G401.6 (cell line): Measurements from ENCODE around the gene CHPF.

Experiments
- FAIRE-seq: peaks from 2 replicates; lab custom pipeline; 2012; peaks lifted over from hg19 to GRCh38; lab: Jason Lieb, UNC

CHPF gene

GRCh38 chr2:219512524-219513216 is 30.9 kb downstream of the CHPF start:
- FAIRE-seq = no peak

GRCh38 chr2:219511547-219512325 is 31.9 kb downstream of the CHPF start:
- FAIRE-seq = no peak

GRCh38 chr2:219510512-219511135 is 33.0 kb downstream of the CHPF start:
- no peak for FAIRE-seq

GRCh38 chr2:219509780-219510511 is 33.7 kb downstream of the CHPF start:
- no peak for FAIRE-seq

- no peak for FAIRE-seq
These were observed 34.4 kb downstream of the CHPF start for GRCh38 chr2:219508971-219509779.

- no peak for FAIRE-seq
These were observed 35.2 kb downstream of the CHPF start for GRCh38 chr2:219508444-219508734.

- no peak for FAIRE-seq
These were observed 35.8 kb downstream of the CHPF start for GRCh38 chr2:219507581-219508443.

DNA sequence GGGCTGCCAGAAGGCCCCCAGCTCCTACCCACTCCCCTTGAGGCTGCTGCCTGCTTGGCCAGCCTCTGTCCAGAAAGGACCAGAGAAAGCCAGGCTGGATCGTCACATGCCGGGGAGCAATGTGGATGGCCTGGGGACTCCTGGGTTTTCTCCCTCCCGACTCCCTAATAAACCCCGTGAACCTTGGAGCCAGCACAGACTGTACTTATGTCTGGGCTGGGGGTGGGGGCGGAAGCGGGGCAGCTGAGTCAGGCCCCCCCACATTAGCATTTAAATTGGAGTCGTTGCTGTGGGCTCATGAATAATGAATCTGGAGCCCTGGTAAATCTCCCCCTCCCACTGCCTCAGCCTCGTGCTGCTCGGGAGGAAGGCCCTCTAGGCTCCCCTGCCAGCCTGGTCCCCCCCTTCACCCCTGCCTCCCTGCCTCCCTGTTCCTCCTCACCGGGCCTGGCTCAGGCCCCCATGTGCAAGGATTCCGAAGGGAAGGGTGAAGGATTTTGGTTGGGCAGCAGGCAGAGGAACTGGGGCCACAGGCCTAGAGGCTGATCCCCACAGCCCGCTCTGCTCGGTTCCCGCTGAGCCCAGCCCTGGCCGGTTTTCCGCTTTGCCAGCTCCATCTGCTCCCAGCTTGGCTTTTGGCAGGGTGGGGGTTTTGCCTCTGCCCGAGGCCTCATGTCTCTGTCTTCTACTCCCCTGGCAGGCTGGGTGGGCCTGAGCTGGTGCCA is 36.6 kb downstream of the CHPF start:
- no peak for FAIRE-seq

DNA sequence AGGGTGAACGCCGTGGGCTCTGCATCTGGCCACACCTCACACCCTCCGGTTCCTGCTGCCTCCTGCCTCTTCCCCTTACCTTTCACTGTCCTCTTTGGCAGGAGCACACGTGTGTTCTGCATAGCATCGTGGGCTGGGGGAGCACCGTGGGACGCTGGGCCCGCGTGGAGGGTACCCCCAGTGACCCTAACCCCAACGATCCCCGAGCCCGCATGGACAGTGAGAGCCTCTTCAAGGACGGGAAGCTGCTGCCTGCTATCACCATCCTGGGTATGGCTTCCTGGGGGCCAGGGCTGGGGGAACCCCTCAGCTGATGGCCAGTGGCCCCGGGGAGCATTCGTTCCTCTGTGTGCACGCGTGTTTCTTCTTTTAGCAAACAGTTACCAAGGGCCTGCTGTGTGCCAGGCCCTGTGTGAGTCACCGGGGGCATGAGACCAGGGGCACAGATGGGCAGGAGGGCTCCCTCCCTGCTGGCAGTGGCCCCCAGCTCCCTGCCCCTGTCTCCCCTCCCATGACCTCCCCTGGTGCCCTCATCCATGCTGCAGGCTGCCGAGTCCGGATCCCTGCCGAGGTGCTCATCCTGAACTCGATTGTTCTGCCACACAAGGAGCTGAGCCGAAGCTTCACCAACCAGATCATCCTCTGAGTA is 37.3 kb downstream of the CHPF start:
- FAIRE-seq = no peak

GRCh38 chr2:219505585-219505984 is 38.0 kb downstream of the CHPF start:
- FAIRE-seq = no peak

GRCh38 chr2:219502618-219503017 is 41.0 kb downstream of the CHPF start:
- no peak for FAIRE-seq

DNA sequence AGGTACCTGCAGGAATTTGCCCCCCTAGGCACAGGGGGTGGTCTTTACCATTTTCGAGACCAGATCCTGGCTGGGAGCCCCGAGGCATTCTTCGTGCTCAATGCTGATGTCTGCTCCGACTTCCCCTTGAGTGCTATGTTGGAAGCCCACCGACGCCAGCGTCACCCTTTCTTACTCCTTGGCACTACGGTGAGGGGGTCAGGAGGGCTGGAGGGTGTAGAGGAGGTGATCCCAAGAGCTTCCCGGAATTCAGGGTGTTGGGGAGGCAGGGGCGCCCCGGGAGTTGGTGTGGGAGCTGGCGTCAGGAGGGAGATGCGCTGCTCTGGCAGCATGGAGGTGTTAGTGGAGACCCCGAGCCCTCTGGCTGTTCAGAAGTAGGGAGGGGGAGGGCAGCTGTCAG is 41.8 kb downstream of the CHPF start:
- no peak for FAIRE-seq

GRCh38 chr2:219500135-219500534 is 43.5 kb downstream of the CHPF start:
- peak; percentile 46 for FAIRE-seq

DNA sequence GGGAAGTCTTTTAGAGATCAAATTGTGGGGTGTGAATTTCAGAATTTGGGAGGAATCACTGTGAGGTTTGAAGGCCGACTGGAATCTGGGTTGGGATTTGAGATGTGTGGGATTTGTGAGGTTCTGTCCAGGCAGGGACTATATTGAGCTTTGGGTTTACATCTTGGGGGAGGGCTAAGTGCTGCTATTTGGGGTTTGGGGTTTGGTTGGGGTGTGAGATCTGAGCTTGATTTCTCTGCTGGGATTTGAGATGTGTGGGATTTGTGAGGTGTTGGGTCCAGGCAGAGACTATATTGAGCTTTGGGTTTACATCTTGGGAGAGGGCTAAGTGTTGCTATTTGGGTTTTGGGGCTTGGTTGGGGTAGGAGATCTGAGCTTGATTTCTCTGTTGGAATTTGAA is 44.1 kb downstream of the CHPF start:
- FAIRE-seq = no peak

DNA sequence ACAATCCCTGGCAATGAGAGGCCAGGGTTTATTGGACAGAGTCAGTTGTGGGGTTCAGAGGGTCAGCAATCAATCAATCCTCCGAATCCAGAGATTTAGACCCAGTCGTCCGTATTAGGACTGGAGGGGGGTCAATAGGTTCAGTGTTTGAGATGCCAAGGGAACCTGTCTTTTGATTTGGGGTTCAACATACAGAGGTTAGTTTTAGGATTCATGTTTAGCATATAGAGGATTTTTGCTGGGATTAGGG is 44.6 kb downstream of the CHPF start:
- no peak for FAIRE-seq

GRCh38 chr2:219498280-219499057 is 45.1 kb downstream of the CHPF start, which contains the start of gene GMPPA:
Gene GMPPA, plus strand, starts transcription at chr2:219498891. Its CDS starts 1,085 bp downstream, at chr2:219499976.
- FAIRE-seq = peak; percentile 98

GRCh38 chr2:219497495-219498279 is 45.9 kb downstream of the CHPF start:
- FAIRE-seq = no peak

GRCh38 chr2:219496825-219497494 is 46.6 kb downstream of the CHPF start:
- no peak for FAIRE-seq
